GM12874 (cell line): ENCODE results near the gene ADD2.

Experiments
- TF ChIP-seq, protein P1 (sequence below): IDR thresholded peaks from 2 replicates; pipeline ENCODE4 v1.5.1; 2011; ENCODE audit warnings: low read depth, mild to moderate bottlenecking, control low read depth, low read length, moderate library complexity; ENCODE audit not compliant: insufficient read depth

Gene ADD2

GRCh38 chr2:70680735-70681134 lies 87.3 kb downstream of the ADD2 start:
- TF ChIP-seq, protein P1, sequence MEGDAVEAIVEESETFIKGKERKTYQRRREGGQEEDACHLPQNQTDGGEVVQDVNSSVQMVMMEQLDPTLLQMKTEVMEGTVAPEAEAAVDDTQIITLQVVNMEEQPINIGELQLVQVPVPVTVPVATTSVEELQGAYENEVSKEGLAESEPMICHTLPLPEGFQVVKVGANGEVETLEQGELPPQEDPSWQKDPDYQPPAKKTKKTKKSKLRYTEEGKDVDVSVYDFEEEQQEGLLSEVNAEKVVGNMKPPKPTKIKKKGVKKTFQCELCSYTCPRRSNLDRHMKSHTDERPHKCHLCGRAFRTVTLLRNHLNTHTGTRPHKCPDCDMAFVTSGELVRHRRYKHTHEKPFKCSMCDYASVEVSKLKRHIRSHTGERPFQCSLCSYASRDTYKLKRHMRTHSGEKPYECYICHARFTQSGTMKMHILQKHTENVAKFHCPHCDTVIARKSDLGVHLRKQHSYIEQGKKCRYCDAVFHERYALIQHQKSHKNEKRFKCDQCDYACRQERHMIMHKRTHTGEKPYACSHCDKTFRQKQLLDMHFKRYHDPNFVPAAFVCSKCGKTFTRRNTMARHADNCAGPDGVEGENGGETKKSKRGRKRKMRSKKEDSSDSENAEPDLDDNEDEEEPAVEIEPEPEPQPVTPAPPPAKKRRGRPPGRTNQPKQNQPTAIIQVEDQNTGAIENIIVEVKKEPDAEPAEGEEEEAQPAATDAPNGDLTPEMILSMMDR, result no peak

DNA sequence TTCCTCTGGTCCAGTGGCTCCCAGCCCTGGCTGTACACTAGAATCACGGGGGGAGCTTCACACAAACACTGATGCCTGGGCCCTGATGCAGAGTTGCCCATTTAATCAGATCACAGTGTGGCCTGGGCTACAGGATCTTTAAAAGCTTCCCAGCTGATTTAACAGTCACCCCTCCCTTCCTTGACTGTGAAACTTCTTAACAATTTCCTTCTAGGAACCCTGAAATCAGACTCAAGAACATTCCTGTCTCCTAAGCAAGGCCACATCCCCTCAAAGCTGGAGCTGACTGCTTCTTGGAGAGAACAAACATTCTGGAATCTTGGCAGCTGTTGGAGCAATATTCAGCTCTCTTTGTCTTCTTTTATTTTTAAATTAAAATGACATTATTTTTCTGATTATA lies 88.7 kb downstream of the ADD2 start:
- TF ChIP-seq, protein P1, result no peak

DNA sequence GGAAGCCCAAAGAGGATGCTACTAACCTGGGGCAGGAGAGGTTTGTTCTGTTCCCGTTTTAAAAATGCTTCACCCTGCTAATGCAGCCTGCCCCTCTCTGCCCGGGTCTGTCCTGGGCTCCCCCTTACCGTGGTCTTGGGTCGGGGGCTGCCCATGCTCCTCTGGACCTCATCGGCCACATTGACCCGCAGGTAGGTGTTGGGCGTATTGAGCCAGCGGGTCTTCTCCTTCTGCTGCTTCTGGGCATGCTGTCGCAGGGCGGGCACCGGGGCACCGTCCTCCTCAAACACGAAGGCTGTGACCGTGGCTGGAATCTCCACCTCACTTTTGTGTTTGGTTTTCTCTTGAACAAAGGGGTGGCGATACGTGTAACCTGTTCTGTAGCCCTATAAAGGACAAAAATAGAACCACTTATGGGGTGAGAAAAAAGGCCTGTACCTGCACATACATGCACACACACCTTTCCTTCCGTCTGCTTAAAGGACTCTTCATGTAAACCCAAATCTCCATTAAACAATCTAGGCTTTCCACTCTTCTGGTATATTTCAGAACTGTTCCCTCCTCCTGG lies 89.3 kb downstream of the ADD2 start:
- TF ChIP-seq, protein P1, result no peak

DNA sequence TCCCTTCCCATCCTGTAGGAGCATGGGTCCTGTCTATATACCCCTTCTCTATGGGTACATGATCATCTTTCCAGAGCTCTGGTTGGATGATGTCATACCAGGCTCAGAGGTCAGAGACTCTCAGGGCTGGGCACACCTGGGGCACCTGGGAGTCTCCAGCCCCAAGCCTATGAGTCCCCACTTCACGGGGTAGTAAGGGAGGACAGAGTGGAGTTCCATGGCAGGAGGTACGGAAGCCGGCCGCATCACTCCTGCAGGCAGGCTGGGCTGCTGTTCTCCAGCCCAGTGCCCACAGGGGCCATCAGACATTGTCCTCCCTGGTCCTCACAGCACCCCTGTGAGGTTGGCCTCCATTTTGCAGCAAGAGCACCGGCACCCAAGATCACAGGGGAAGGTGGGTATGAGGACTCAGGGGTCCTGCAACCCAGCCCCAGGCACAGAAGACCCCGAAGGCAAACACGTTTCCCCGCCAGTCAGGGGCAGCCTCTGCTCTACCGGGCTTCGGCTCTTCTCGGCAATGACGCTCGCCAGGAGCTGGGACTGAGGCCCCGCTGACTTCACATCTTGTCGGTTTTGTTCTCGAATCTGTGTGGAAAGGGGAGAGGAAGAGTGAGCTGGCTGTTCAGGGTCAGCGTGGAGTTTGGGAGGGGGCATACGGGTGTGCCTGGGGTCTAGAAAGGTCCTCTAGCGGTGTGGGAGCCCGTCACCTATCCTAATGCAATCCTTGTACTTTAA lies 91.5 kb downstream of the ADD2 start:
- TF ChIP-seq, protein P1, result no peak

GRCh38 chr2:70675862-70676261 lies 92.1 kb downstream of the ADD2 start:
- TF ChIP-seq, protein P1, result no peak

GRCh38 chr2:70674636-70675430 lies 93.2 kb downstream of the ADD2 start:
- TF ChIP-seq, protein P1, result no peak

DNA sequence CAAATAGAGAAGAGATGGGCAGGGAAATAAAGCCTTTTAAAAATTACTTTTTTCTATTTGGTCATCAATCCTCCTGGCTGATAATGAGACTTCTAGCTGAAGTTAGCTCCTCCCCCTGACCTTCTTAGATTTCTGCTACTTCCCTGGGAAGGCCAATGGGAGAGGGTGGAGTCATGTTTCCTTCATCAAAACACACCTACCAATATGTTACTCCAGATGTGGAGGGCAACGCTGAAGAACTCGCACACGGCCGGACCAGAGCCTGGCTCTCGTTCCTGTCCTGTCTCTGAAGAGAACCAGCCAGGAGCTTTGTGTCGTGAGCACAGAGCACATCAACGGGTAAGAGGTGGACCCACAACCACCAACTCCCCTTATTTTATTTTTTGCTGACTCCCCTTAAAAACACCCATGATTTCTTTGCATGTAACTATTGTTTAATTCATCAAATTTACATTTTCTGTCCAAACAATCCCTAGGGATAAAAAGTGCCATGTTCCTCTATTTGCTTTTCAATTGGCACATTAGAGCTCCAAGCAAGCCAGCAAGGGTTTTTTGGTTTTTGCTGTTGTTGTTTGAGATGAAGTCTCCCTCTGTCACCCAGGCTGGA lies 94.9 kb downstream of the ADD2 start:
- TF ChIP-seq, protein P1, result no peak
